Stromal cell of bone marrow (primary cell): ENCODE data around the gene DAG1.

Experiments
- DNase-seq: peaks from one replicate; pipeline ENCODE4 v3.0.0-alpha.2; 2012; ENCODE audit warnings: low read depth

DAG1 gene

GRCh38 chr3:49518441-49518840, 48.4 kb downstream of the DAG1 start:
- DNase-seq: no peak

- no peak for DNase-seq
Measured at GRCh38 chr3:49519296-49519695, 49.2 kb downstream of the DAG1 start.

GRCh38 chr3:49519916-49520385, 49.9 kb downstream of the DAG1 start:
- no peak for DNase-seq

GRCh38 chr3:49523756-49524747, 54.0 kb downstream of the DAG1 start:
- no peak for DNase-seq

GRCh38 chr3:49529567-49529966, 59.5 kb downstream of the DAG1 start:
- DNase-seq: no peak

- DNase-seq: no peak
Measured at GRCh38 chr3:49530231-49530630, 60.2 kb downstream of the DAG1 start.

- DNase-seq: no peak
Measured at GRCh38 chr3:49530701-49531100, 60.6 kb downstream of the DAG1 start.

GRCh38 chr3:49531218-49531617, 61.2 kb downstream of the DAG1 start:
- no peak for DNase-seq

GRCh38 chr3:49531715-49532114, 61.6 kb downstream of the DAG1 start:
- DNase-seq: no peak

- no peak for DNase-seq
Measured at GRCh38 chr3:49533031-49533430, 63.0 kb downstream of the DAG1 start.

- DNase-seq: no peak
Measured at GRCh38 chr3:49533786-49534519, 63.9 kb downstream of the DAG1 start.

- DNase-seq: no peak
Measured at GRCh38 chr3:49534581-49535441, 64.7 kb downstream of the DAG1 start.

GRCh38 chr3:49535971-49536874, 66.2 kb downstream of the DAG1 start:
- no peak for DNase-seq

- DNase-seq: no peak
Measured at GRCh38 chr3:49536875-49537533, 66.9 kb downstream of the DAG1 start.

- DNase-seq: peak; percentile 88
Measured at GRCh38 chr3:49539659-49540560, 69.8 kb downstream of the DAG1 start.

GRCh38 chr3:49552087-49552486, 82.0 kb downstream of the DAG1 start:
- DNase-seq: no peak

- DNase-seq: peak; percentile 11
Measured at GRCh38 chr3:49553324-49553691, 83.2 kb downstream of the DAG1 start.

- DNase-seq: peak; percentile 71
Measured at GRCh38 chr3:49553692-49554632, 83.9 kb downstream of the DAG1 start, which contains the start of gene BSN. Gene BSN (plus strand): TSS chr3:49554477. CDS start chr3:49554603, 126 bp downstream.
